ENCODE measurements around the gene ACTR1A.

ACTR1A gene

DNA sequence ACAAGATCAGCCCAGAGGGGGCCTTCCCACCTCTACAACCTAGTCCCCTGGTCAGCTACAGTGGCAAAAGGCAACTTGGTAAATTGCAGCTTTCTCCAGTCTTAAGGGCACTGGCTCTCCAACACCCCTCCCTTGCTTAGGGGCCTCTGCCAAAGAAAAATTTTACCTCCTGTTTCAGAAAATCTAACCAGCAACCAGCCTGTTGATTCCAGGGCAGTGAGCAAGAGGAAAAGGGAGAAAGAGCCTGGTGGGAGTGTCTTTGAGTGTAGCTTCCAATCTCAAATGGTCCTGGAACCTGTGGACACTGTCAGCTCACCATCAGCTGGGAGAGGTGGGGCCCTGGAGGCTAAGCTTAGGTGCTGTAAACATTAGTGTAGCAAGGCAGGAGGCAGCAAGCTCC is 22.9 kb downstream of the ACTR1A start:
- no peak overlapping the region for H3K4me3 ChIP-seq (ENCODE audit: low read length)
- no peak overlapping the region for H3K9ac ChIP-seq (ENCODE audit: low read depth, low read length)
- no peak overlapping the region for H3K27ac ChIP-seq (ENCODE audit: low read depth, low read length)
- H3K9me3 ChIP-seq (ENCODE audit: insufficient read depth, low read depth, low read length): no peaks in the 10 kb centered on the region
- H3K27me3 ChIP-seq (ENCODE audit: insufficient read depth, low read length): no peaks in the 10 kb centered on the region
- no peaks in the 10 kb centered on the region for H3K4me1 ChIP-seq (ENCODE audit: insufficient read depth, low read length)
- H3K36me3 ChIP-seq (ENCODE audit: insufficient read depth, low read length): peaks cover 51% of the 10 kb centered on the region

DNA sequence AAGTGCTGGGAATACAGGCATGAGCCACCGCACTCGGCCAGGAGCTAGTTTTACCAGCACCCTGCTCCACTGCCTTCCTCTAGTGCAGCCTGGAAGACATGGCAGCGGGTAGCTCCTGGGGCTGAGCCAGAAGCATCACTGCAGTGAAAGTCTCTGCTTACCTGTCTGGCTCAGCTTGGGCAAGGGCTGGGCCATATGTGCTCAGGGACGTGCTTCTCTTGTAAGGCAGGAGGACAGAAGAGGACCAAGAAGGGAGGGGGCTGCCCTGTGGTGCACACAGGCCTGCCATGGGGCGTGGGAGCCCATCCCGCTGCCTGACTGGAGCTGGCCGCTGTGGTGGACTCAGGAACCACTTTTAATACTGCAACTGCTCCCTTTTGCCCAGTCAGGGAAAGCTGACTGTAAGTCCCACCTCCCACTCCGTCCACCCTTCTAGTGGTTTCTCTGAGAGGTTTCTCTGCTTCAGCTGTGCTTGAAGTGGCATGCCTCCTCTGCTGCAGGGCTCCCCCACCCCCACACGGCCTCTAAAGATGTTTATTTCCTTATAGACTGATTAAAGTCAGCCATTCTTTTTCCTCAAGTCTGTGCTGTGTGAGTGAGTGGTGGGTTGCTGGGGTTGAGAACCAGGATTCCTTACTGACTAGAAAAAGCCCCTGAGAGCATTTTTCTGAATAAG is 25.9 kb downstream of the ACTR1A start:
- peaks cover 26% of the 10 kb centered on the region for H3K36me3 ChIP-seq (ENCODE audit: insufficient read depth, low read length)
- H3K9me3 ChIP-seq (ENCODE audit: insufficient read depth, low read depth, low read length): no peaks in the 10 kb centered on the region
- WGBS: 91% methylated on average over 8 of the region's 9 CpGs
- no peak overlapping the region for H3K27ac ChIP-seq (ENCODE audit: low read depth, low read length)
- no peak overlapping the region for H3K4me3 ChIP-seq (ENCODE audit: low read length)
- no peaks in the 10 kb centered on the region for H3K4me1 ChIP-seq (ENCODE audit: insufficient read depth, low read length)
- no peak overlapping the region for H3K9ac ChIP-seq (ENCODE audit: low read depth, low read length)
- no peaks in the 10 kb centered on the region for H3K27me3 ChIP-seq (ENCODE audit: insufficient read depth, low read length)

DNA sequence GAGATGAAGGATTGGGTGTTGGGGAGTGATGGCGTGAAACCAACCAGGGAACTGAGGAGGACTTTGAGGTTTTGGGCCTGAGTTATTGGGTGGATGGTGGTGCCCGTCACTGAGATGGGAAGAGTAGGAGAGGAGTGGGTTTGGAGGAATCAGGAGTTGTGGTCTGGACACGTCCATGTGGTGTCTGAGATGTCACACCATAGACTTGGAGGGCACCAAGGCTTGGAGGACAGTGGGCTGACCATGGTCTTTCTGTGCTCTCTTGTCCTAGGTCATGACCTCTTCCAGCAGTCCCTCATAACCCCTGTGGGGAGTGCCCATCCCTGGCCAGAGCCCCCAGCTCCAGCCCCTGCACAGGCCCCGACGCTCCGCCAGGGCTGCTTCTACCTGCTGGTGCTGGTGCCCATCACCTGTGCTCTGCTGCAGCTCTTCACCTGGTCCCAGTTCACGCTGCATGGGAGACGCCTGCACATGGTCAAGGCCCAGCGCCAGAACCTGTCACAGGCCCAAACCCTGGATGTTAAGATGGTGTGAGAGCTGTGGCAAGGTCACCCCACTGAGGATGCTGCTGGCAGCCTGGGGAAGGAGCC is 27.0 kb downstream of the ACTR1A start:
- 94% methylated on average over 9 of the region's 9 CpGs for WGBS
- H3K4me3 ChIP-seq (ENCODE audit: low read length): no peak overlapping the region
- no peaks in the 10 kb centered on the region for H3K9me3 ChIP-seq (ENCODE audit: insufficient read depth, low read depth, low read length)
- H3K27me3 ChIP-seq (ENCODE audit: insufficient read depth, low read length): no peaks in the 10 kb centered on the region
- no peaks in the 10 kb centered on the region for H3K4me1 ChIP-seq (ENCODE audit: insufficient read depth, low read length)
- H3K27ac ChIP-seq (ENCODE audit: low read depth, low read length): no peak overlapping the region
- H3K36me3 ChIP-seq (ENCODE audit: insufficient read depth, low read length): peaks cover 18% of the 10 kb centered on the region
- H3K9ac ChIP-seq (ENCODE audit: low read depth, low read length): no peak overlapping the region

DNA sequence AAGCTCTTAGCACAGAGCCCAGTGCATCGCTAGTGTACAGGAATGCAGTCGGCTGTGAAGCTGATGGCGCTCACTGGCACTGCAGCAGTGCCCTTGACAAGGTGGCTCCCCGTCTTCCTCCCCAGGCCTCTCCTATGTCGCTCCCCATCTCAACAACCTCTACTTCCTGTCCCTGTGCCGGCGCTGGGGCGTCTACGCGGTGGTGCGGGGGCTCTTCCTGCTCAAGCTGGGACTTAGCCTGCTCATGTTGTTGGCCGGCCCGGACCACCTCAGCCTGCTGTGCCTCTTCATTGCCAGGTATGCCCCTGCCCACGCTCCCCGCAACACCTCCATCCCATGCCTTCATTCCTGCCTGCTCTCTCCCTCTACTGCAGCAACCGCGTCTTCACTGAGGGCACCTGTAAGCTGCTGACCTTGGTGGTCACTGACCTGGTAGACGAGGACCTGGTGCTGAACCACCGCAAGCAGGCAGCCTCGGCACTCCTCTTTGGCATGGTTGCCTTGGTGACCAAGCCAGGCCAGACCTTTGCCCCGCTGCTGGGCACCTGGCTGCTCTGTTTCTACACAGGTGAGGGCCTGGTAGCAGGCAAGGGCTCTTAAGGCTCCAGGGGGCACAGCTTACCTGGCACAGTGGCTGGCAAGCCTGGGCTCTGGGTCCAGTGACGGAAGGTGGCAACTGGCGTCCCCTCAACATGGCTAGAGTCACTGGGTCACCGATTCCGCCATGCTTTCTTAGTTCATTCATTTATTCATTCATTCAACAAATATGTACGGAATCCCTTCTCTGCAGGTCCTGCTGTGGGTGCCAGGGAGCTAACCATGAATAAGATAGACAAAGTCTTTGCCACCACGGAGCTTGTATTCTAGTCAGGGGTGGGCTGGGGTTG is 28.8 kb downstream of the ACTR1A start:
- Histone ChIP-seq H3K9me3 (ENCODE audit: insufficient read depth, low read depth, low read length) (no peaks in the 10 kb centered on the region), H3K4me3 (ENCODE audit: low read length) (no peak overlapping the region), H3K27me3 (ENCODE audit: insufficient read depth, low read length) (no peaks in the 10 kb centered on the region), H3K9ac (ENCODE audit: low read depth, low read length) (no peak overlapping the region), H3K36me3 (ENCODE audit: insufficient read depth, low read length) (peaks cover 11% of the 10 kb centered on the region; the same call in 1 of the 2 replicates), H3K4me1 (ENCODE audit: insufficient read depth, low read length) (no peaks in the 10 kb centered on the region), H3K27ac (ENCODE audit: low read depth, low read length) (no peak overlapping the region)
- WGBS: 93% methylated on average over 27 of the region's 27 CpGs

DNA sequence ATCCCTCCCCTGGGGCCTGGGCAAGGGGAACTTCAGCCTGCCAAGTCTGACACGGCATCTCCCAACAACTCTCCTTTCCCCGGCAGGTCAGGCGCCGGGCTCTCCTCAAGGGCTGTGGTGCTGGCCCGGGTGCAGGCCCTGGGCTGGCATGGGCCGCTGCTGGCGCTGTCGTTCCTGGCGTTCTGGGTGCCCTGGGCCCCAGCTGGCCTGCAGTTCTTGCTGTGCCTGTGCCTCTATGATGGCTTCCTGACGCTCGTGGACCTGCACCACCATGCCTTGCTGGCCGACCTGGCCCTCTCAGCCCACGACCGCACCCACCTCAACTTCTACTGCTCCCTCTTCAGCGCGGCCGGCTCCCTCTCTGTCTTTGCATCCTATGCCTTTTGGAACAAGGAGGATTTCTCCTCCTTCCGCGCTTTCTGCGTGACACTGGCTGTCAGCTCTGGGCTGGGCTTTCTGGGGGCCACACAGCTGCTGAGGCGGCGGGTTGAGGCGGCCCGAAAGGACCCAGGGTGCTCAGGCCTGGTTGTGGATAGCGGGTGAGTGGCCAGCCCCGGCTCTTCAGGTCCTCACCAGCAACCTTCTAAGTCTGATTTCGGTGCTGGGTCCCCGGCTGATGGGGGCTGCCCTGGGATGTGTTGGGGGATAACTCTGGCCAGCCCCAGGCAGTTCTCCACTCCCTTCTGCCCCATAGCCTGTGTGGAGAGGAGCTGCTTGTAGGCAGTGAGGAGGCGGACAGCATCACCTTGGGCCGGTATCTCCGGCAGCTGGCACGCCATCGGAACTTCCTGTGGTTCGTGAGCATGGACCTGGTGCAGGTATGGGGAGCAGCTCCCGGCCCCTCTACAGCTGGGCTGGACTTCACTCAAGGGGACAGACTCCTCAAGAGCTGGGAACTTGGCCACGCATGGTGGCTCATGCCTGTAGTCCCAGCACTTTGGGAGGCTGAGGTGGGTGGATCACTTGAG is 31.6 kb downstream of the ACTR1A start:
- H3K27me3 ChIP-seq (ENCODE audit: insufficient read depth, low read length): no peaks in the 10 kb centered on the region
- no peak overlapping the region for H3K4me3 ChIP-seq (ENCODE audit: low read length)
- H3K9ac ChIP-seq (ENCODE audit: low read depth, low read length): no peak overlapping the region
- H3K4me1 ChIP-seq (ENCODE audit: insufficient read depth, low read length): no peaks in the 10 kb centered on the region
- no peaks in the 10 kb centered on the region for H3K9me3 ChIP-seq (ENCODE audit: insufficient read depth, low read depth, low read length)
- H3K36me3 ChIP-seq (ENCODE audit: insufficient read depth, low read length): peaks cover 8% of the 10 kb centered on the region; the same call in 1 of the 2 replicates
- WGBS: 95% methylated on average over 35 of the region's 36 CpGs
- H3K27ac ChIP-seq (ENCODE audit: low read depth, low read length): no peak overlapping the region

DNA sequence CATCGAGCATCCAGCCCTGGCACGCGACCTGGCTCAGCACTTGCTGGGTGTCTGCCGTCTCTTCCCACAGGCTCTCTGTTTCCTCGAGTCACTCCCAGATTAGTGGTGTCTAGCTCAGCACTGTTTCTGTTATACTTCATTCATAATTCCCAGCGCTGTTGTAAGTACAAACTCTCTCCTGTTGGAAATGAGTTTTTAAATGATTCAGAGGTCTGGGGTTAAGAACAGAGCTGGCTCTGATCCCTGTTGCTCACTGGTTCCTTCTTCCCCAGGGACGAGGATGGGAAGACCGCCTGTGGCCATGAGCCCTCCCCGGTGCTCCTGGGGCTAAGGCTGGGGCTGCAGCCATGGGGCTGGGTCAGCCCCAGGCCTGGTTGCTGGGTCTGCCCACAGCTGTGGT is 33.8 kb downstream of the ACTR1A start:
- Histone ChIP-seq H3K9me3 (ENCODE audit: insufficient read depth, low read depth, low read length) (no peaks in the 10 kb centered on the region), H3K36me3 (ENCODE audit: insufficient read depth, low read length) (peaks cover 4% of the 10 kb centered on the region; the same call in 1 of the 2 replicates), H3K27ac (ENCODE audit: low read depth, low read length) (no peak overlapping the region), H3K9ac (ENCODE audit: low read depth, low read length) (no peak overlapping the region), H3K4me3 (ENCODE audit: low read length) (no peak overlapping the region), H3K4me1 (ENCODE audit: insufficient read depth, low read length) (peaks cover 2% of the 10 kb centered on the region), H3K27me3 (ENCODE audit: insufficient read depth, low read length) (no peaks in the 10 kb centered on the region)
- 91% methylated on average over 9 of the region's 9 CpGs for WGBS

DNA sequence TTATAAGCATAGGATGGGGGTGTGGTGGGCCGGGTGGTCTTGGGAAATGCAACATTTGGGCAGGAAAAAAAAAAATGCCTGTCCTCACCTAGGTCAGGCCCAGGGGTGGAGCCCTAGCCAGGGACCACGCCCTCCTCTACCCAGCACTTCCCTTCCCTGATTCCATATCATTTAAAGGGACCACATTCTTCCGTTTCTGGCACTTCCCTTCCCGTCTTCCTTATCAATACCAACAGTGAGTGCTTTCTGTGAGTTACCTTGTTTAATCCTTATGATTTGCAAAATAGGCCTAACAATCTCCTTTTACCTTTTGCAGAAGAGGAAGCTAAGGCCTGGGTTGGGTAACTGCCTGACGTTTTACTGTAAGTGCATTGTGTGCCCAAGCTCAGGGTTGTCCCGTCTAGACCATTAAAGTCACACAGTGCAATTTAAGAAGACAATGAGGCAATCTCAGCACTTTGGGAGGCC is 34.5 kb downstream of the ACTR1A start:
- Histone ChIP-seq H3K27me3 (ENCODE audit: insufficient read depth, low read length) (no peaks in the 10 kb centered on the region), H3K9me3 (ENCODE audit: insufficient read depth, low read depth, low read length) (no peaks in the 10 kb centered on the region), H3K9ac (ENCODE audit: low read depth, low read length) (no peak overlapping the region), H3K4me3 (ENCODE audit: low read length) (no peak overlapping the region), H3K4me1 (ENCODE audit: insufficient read depth, low read length) (peaks cover 5% of the 10 kb centered on the region), H3K27ac (ENCODE audit: low read depth, low read length) (no peak overlapping the region), H3K36me3 (ENCODE audit: insufficient read depth, low read length) (peaks cover 3% of the 10 kb centered on the region; the same call in 1 of the 2 replicates)
- WGBS: 74% methylated on average over 6 of the region's 6 CpGs

DNA sequence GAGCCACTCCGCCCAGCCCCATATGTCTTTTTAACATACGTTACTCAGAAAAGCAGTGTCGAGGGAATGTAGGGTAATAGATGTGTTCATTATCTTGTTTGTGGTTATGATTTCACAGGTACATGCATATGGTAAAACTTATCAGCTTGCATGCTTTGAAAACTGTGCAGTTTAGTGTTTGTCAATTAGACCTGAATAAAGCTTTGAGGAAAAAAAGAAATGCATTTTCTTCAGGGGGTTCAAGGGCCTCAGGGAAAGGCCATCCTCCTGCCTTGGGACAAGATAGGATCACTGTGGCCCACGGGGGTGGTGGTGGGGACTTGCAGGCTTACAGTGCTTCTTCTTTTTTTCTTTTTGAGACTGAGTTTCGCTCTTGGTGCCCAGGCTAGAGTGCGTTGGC is 35.2 kb downstream of the ACTR1A start:
- Histone ChIP-seq H3K9me3 (ENCODE audit: insufficient read depth, low read depth, low read length) (no peaks in the 10 kb centered on the region), H3K27ac (ENCODE audit: low read depth, low read length) (no peak overlapping the region), H3K27me3 (ENCODE audit: insufficient read depth, low read length) (peaks cover 6% of the 10 kb centered on the region; the same call in 1 of the 2 replicates), H3K36me3 (ENCODE audit: insufficient read depth, low read length) (peaks cover 3% of the 10 kb centered on the region; the same call in 1 of the 2 replicates), H3K9ac (ENCODE audit: low read depth, low read length) (no peak overlapping the region), H3K4me1 (ENCODE audit: insufficient read depth, low read length) (peaks cover 12% of the 10 kb centered on the region), H3K4me3 (ENCODE audit: low read length) (no peak overlapping the region)
- WGBS: 75% methylated on average over 6 of the region's 6 CpGs

DNA sequence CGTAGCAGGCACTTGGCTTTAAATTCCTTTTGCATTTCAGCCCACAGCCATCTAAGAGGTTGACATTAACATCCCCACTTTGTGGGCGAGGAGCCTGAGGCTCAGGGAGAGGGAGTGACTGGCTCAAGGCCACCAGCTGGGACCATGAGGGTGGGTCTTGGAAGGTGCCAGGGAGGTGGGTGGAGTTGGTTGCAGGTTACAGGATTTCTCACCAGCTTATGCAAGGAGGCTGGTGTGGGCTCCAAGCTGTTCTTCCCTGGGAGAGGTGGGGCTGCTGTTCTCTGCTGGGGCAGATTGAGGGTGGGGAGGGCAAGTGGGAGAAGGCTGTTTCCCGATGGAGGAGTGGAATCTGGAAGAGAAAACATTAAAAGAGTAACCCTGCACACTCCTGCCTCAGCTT is 37.0 kb downstream of the ACTR1A start:
- no peaks in the 10 kb centered on the region for H3K36me3 ChIP-seq (ENCODE audit: insufficient read depth, low read length)
- 66% methylated on average over 3 of the region's 3 CpGs for WGBS
- H3K9ac ChIP-seq (ENCODE audit: low read depth, low read length): no peak overlapping the region
- no peaks in the 10 kb centered on the region for H3K9me3 ChIP-seq (ENCODE audit: insufficient read depth, low read depth, low read length)
- peaks cover 17% of the 10 kb centered on the region for H3K4me1 ChIP-seq (ENCODE audit: insufficient read depth, low read length)
- H3K27ac ChIP-seq (ENCODE audit: low read depth, low read length): no peak overlapping the region
- H3K27me3 ChIP-seq (ENCODE audit: insufficient read depth, low read length): peaks cover 6% of the 10 kb centered on the region; the same call in 1 of the 2 replicates
- H3K4me3 ChIP-seq (ENCODE audit: low read length): no peak overlapping the region

DNA sequence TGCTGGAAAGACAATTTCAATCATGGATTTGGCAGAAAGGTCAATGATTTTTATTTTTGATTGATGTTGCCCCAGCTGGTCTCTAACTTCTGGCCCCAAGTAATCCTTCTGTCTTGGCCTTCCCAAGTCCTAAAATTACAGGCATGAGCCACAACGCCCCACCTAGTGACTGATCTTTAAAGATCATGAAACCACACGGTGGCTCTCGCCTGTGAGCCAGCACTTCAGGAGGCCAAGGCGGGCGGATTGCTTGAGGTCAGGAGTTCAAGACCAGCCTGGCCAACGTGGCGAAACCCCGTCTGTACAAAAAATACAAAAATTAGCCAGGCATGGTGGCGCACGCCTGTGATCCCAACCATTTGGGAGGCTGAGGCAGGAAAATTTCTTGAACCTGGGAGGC is 38.5 kb downstream of the ACTR1A start:
- Histone ChIP-seq H3K4me3 (ENCODE audit: low read length) (no peak overlapping the region), H3K36me3 (ENCODE audit: insufficient read depth, low read length) (no peaks in the 10 kb centered on the region), H3K27me3 (ENCODE audit: insufficient read depth, low read length) (peaks cover 6% of the 10 kb centered on the region; the same call in 1 of the 2 replicates), H3K27ac (ENCODE audit: low read depth, low read length) (no peak overlapping the region), H3K9ac (ENCODE audit: low read depth, low read length) (no peak overlapping the region), H3K4me1 (ENCODE audit: insufficient read depth, low read length) (peaks cover 17% of the 10 kb centered on the region), H3K9me3 (ENCODE audit: insufficient read depth, low read depth, low read length) (no peaks in the 10 kb centered on the region)
- WGBS: 85% methylated on average over 10 of the region's 10 CpGs
